Loucy (cell line): ENCODE measurements around the gene SLAIN1.
"Not testable (repeated sequence)": the region's sequence is repeated elsewhere in the genome, so short reads cannot be mapped to it uniquely, and the experiment has no call there.

Source experiments
- H2AFZ ChIP-seq: fragments of 200-600 bp; sonication (generic); 2 replicates; pipeline ENCODE4 v1.6.0; 2016; ENCODE audit warnings: antibody characterized with exemption, mild to moderate bottlenecking, low read length, moderate library complexity
- H3F3A ChIP-seq: fragments of 200-600 bp; 2 replicates; pipeline ENCODE4 v1.6.0; 2016; ENCODE audit warnings: antibody characterized with exemption, low read depth, mild to moderate bottlenecking
- H3K27me3 ChIP-seq: fragments of 200-600 bp; sonication (generic); 2 replicates; pipeline ENCODE4 v1.6.1; 2014; ENCODE audit warnings: low read length, mild to moderate bottlenecking; ENCODE audit not compliant: insufficient read depth, poor library complexity, severe bottlenecking
- H3K36me3 ChIP-seq: fragments of 200-600 bp; sonication (generic); 2 replicates; pipeline ENCODE4 v1.6.1; 2016; ENCODE audit warnings: low read length; ENCODE audit not compliant: insufficient read depth
- H3K4me1 ChIP-seq: fragments of 200-600 bp; sonication (generic); 2 replicates; pipeline ENCODE4 v1.5.1; 2014; ENCODE audit warnings: low read length, mild to moderate bottlenecking; ENCODE audit not compliant: insufficient read depth, poor library complexity, severe bottlenecking
- H3K4me2 ChIP-seq: fragments of 200-600 bp; sonication (generic); 2 replicates; pipeline ENCODE4 v1.6.0; 2014; ENCODE audit warnings: antibody characterized with exemption, low read length, low read depth, mild to moderate bottlenecking; ENCODE audit not compliant: poor library complexity, severe bottlenecking
- H3K4me3 ChIP-seq: fragments of 200-600 bp; sonication (generic); 2 replicates; pipeline ENCODE4 v1.5.1; 2014; ENCODE audit warnings: low read length, mild to moderate bottlenecking, mixed read lengths; ENCODE audit not compliant: poor library complexity, severe bottlenecking
- H3K79me2 ChIP-seq: fragments of 200-600 bp; sonication (generic); 2 replicates; pipeline ENCODE4 v1.6.1; 2014; ENCODE audit warnings: low read length; ENCODE audit not compliant: insufficient read depth
- H3K9ac ChIP-seq: fragments of 200-600 bp; sonication (generic); 2 replicates; pipeline ENCODE4 v1.6.0; 2014; ENCODE audit warnings: mild to moderate bottlenecking, low read depth, low read length, moderate library complexity; ENCODE audit not compliant: poor library complexity, severe bottlenecking
- H3K9me2 ChIP-seq: fragments of 200-600 bp; sonication (generic); replicated peaks from 2 replicates; pipeline ENCODE4 v1.6.1; 2016; ENCODE audit warnings: low read depth, low read length, mixed read lengths
- H3K9me3 ChIP-seq: fragments of 200-600 bp; sonication (generic); 2 replicates; pipeline ENCODE4 v1.6.1; 2014; ENCODE audit warnings: mild to moderate bottlenecking, antibody characterized with exemption, low read length, low read depth; ENCODE audit not compliant: insufficient read depth
- H4K20me1 ChIP-seq: fragments of 200-600 bp; sonication (generic); 2 replicates; pipeline ENCODE4 v1.6.0; 2014; ENCODE audit warnings: antibody characterized with exemption, low read length, mild to moderate bottlenecking; ENCODE audit not compliant: insufficient read depth, poor library complexity, severe bottlenecking
- EZH2phosphoT487 ChIP-seq: fragments of 200-600 bp; IDR thresholded peaks from 2 replicates; pipeline ENCODE4 v1.6.1; 2018; ENCODE audit warnings: antibody characterized with exemption, mild to moderate bottlenecking, moderate library complexity, borderline replicate concordance
- TF ChIP-seq, protein P1 (sequence below): fragments of 200-600 bp; sonication (generic); conservative IDR thresholded peaks from 2 replicates; pipeline ENCODE4 v1.5.1; 2014; ENCODE audit warnings: mild to moderate bottlenecking, antibody characterized with exemption, low read length

Gene SLAIN1

DNA sequence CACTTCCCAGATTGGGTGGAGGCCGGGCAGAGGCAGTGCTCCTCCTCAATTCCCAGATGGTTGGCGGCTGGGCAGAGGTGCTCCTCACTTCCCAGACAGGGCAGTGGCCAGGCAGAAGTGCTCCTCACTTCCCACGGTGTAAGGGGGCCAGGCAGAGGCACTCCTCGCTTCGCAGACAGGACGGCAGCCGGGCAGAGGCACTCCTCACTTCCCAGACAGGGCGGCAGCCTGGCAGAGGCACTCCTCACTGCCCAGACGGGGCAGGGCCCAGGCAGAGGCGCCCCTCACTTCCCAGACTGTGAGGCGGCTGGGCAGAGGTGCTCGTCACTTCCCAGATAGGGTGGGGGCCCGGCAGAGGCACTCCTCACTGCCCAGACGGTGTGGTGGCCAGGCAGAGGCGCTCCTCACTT is 36.6 kb upstream of the SLAIN1 start:
- no peaks in the 10 kb centered on the region for H3K36me3 ChIP-seq
- TF ChIP-seq EZH2phosphoT487 = no peak
- TF ChIP-seq, protein P1, sequence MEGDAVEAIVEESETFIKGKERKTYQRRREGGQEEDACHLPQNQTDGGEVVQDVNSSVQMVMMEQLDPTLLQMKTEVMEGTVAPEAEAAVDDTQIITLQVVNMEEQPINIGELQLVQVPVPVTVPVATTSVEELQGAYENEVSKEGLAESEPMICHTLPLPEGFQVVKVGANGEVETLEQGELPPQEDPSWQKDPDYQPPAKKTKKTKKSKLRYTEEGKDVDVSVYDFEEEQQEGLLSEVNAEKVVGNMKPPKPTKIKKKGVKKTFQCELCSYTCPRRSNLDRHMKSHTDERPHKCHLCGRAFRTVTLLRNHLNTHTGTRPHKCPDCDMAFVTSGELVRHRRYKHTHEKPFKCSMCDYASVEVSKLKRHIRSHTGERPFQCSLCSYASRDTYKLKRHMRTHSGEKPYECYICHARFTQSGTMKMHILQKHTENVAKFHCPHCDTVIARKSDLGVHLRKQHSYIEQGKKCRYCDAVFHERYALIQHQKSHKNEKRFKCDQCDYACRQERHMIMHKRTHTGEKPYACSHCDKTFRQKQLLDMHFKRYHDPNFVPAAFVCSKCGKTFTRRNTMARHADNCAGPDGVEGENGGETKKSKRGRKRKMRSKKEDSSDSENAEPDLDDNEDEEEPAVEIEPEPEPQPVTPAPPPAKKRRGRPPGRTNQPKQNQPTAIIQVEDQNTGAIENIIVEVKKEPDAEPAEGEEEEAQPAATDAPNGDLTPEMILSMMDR = no peak
- H2AFZ ChIP-seq = no peak overlapping the region
- H3K9me3 ChIP-seq = no peaks in the 10 kb centered on the region
- H3K79me2 ChIP-seq = no peaks in the 10 kb centered on the region
- H3K9me2 ChIP-seq = no peaks in the 10 kb centered on the region
- H3K27me3 ChIP-seq = no peaks in the 10 kb centered on the region
- H3K4me1 ChIP-seq = no peaks in the 10 kb centered on the region
- H3K4me3 ChIP-seq = no peak overlapping the region
- H3F3A ChIP-seq = no peaks in the 10 kb centered on the region
- no peaks in the 10 kb centered on the region for H4K20me1 ChIP-seq
- H3K4me2 ChIP-seq = no peak overlapping the region
- H3K9ac ChIP-seq = no peak overlapping the region

DNA sequence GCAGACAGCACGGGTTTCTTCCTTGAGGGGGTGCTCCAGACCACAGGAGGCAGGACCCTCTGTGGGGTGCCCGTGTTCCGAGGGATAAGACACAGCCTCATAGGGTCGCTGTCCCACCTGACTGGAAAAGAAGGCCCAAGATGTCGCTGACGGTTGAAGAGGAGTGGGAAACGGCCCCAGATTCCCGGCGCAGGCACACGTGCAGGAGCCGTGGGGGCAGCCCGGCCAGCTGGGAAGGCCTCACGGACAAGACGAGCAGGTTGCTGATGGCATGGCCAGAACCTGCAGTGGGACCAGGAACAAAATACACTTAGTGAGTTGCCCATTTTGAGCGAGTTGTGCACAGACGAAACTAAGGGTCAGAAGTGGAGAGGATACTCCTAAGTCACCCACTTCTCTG is 35.2 kb upstream of the SLAIN1 start:
- not testable (repeated sequence) for H3K79me2 ChIP-seq, H3K36me3 ChIP-seq

DNA sequence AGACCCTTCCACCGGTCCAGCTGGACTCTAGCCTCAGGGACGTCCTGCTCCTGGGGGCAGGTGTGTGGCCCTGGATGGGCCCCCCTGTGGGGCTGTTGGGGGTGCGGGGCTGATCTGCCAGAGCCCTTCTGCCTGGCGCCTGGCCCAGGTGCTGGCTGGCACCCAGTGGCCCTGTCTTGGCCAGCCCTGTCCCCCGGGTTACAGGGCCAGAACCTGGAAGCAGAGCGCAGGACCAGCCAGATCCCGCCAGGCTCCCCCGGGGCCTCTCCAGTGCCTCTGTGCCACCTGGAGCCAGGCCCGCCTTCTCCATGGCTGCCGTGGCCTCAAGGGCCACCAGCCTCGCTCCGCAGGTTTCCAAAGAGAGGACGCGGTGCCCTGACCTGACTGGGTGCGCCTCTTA is 34.7 kb upstream of the SLAIN1 start:
- H3F3A ChIP-seq, H3K27me3 ChIP-seq, H4K20me1 ChIP-seq, H3K9me2 ChIP-seq, H3K4me2 ChIP-seq, H3K4me1 ChIP-seq, H3K9me3 ChIP-seq, H3K4me3 ChIP-seq, H2AFZ ChIP-seq, H3K36me3 ChIP-seq, H3K9ac ChIP-seq, H3K79me2 ChIP-seq: not testable (repeated sequence)

More for the DNA sequence above, 35.2 kb upstream of the SLAIN1 start:
- H3K4me3 ChIP-seq, H3K9me3 ChIP-seq, H2AFZ ChIP-seq, H3K4me2 ChIP-seq, H3K9ac ChIP-seq, H3K9me2 ChIP-seq, H3F3A ChIP-seq, H4K20me1 ChIP-seq, H3K27me3 ChIP-seq, H3K4me1 ChIP-seq: not testable (repeated sequence)

- Histone ChIP-seq H2AFZ (no peak overlapping the region), H3K4me1 (no peaks in the 10 kb centered on the region), H3K79me2 (no peaks in the 10 kb centered on the region), H3K9me2 (no peaks in the 10 kb centered on the region), H3K9ac (no peak overlapping the region), H3K36me3 (no peaks in the 10 kb centered on the region), H3K4me3 (no peak overlapping the region), H3F3A (no peaks in the 10 kb centered on the region), H3K4me2 (no peak overlapping the region), H4K20me1 (no peaks in the 10 kb centered on the region), H3K27me3 (no peaks in the 10 kb centered on the region), H3K9me3 (no peaks in the 10 kb centered on the region)
- TF ChIP-seq, protein P1 = no peak
- no peak for TF ChIP-seq EZH2phosphoT487
Measured at GRCh38 chr13:77674852-77675251, 22.6 kb upstream of the SLAIN1 start.
